KG1 (cell line): ENCODE data around the gene CCNL2.

Experiments used
- DNase-seq: peaks from one replicate; lab custom pipeline; 2025; lab: John Stamatoyannopoulos, UW

CCNL2 gene

GRCh38 chr1:1355416-1355815 is 43.7 kb downstream of the CCNL2 start:
- DNase-seq = no peak

GRCh38 chr1:1354271-1355247 is 44.6 kb downstream of the CCNL2 start:
- no peak for DNase-seq

GRCh38 chr1:1353389-1354151 is 45.6 kb downstream of the CCNL2 start:
- no peak for DNase-seq

DNA sequence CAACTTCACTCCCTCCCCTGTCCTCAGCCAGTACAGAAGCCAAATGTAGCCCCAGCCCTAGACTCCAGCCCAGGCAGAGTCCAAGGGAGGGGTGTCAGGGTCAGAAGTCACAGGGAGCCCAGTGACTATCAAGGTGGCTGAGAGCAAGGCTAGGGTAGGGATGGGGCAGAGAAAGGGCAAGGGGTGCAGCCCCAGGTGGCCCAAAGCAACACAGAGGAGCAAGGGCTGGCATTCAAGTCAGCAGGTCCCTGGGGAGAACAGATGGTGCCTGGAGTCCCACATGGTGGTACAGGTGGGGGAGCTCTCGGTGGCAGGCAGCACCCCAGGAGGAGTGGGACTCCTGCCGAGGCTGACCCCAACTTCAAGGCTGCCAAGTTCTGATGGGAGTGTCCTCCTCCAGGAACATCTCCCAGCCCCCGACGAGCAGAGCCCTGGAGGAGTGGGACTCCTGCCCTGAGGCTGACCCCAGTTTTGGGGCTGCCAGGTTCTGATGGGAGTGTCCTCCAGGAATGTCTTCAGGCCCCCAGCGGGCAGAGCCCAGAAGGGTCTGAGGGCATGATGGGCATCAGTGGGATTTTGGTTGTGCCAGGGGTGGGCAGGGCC is 46.2 kb downstream of the CCNL2 start:
- DNase-seq = no peak

GRCh38 chr1:1351511-1352427 is 47.4 kb downstream of the CCNL2 start:
- DNase-seq = no peak

- DNase-seq = peak; percentile 6
These were observed 49.7 kb downstream of the CCNL2 start, which contains the start of gene DVL1 for GRCh38 chr1:1349256-1350012. Gene DVL1 (minus strand): TSS chr1:1349418. CDS start chr1:1349065, 353 bp downstream.

DNA sequence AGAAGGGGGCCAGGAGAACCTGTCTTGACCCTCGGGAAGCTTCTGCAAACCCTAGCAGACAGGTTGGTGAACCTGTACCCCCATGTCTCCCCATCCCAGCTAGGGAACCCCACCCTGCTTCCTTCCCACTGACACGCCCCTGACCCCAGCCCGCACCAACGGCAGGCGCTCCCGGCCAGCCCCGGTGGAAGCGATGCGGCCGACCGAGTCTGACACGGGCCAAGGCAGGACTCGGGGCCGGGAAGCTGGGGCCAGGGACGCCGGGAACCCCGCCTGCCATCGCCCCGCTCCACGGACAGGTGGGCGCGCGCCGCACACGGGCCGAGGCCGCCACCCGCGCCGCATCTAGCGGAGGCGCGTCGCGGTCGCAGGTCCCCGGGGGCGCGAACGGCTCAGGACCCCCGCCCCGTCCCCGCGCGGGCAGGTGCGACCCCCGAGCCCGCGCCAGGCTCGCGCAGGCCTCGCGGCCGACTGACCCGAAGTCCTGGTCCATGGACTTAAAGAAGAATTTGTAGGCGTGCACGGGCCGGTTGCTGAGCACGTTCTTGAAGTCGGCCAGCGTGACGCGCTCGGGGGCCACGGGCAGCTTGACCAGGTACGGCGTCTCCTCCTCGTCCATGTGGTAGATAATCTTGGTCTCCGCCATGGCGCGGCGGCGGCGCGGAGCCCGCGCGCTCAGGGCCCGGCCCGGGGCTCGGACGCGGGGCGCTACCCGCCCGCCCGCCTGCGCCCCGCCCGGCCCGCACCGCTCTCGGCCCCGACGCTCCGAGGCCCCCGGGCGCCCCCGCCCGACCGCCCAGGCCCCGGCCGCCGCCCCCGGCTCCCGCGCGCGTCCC is 50.5 kb downstream of the CCNL2 start:
- DNase-seq = no peak

DNA sequence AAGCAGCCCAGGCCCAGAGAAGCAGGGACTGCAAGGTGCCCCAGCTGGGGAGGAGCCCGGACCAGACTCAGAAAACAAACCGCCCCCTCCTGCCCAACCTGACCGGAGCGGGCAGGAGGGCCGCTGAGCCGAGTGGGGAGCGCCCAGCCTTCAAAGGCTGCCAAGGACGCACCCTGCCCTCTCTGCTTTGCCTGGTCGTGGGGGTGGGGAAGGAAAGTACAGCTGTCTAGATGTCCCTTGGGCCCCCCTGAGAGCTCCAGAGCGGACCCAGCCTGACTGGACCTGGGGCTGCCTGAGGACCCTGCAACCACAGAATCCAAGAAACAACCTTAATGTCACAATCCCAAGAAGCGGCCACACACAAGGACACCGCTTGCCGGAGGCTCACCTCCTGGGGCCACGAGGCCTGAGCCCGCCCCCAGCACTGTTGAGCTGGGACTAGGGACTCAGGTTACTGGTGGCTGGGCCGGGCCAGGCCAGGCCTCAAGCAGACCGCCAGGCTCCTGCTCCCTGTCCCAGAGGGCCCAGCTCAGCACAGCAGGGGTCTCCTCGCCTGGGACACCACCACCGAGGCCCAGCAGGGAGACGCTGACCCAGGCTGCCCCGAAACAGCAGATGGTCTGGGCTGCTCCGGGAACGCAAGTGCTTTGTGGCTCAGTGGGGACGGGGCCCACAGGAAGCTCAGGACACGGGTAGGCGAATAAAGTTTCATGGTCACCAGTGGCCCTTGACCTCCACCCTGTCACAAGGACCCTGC is 51.3 kb downstream of the CCNL2 start:
- DNase-seq = no peak

DNA sequence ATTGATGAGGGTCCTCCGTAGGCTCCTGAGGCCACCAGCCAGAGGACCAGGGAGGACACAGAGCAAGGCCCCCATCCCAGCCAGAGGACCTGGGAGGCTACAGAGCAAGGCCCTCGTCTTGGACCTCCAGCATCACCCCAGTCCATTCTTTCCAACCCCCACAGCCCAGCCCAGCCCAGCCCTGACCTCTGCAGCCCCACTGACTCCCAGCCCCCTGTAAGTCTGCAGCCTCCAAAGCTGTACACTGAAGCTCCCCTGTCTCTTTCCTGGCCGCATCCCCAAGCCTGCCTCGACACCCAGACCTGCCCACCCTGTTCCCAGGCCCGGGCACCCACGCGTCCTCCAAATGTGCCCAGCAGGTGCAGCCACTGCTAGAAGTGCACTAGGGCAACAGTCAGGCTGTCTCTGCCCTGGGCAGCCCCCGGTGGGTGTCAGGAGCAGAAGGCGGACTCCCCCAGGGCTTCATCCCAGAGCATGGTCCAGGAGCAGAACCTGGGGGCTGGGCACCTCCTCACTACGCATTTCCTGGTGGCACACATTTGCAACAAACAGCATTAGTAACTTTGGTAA is 52.0 kb downstream of the CCNL2 start:
- DNase-seq = no peak

DNA sequence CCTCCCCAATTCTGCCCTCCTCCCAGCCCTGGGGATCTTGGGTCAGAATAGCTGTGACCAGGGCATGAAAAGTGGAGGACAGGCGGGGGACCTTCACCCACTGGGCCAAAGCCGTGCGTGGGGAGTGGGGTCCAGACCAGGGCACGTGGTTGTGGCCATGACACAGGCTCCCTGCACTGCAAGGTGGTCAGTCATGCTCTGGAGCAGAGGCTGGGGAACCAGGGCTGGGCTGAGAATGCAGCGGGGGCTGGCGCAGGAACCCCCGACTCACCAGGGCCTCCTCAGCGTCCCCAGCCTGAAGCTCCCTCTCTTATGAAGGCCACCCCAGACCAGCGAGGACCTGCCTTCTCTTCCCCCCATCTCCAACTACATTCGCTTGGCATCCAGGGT is 52.6 kb downstream of the CCNL2 start:
- no peak for DNase-seq

DNA sequence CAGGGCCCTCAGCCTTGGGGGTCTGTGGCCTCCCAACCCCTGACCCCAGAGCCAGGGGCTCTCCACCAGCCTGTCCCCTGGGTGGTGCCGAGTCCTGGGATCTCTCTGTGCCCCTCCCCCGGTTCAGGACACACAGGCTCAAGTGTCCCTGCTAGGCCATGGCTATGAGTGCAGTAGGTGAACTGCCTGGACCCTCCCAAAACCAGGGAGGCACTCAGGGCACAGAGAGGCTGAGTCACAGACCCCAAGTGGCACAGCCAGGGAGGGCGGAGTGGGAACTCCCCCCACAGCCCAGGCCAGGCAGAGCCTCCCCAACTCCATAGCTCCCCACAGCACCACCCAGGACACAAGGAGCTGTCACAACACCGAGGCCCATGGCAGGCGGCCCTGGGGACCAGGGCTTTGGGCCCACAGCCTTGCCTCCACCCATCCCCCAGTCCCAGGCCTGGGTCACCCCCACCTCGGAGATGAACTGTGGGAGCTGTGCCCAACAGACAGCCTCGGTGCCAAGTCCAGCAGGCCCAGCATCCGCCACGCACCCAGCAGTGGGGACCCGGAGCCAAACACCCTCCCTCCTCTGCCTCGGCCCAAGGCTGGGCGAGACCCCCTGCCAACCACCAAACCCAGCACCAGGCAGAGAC is 53.2 kb downstream of the CCNL2 start:
- no peak for DNase-seq

- DNase-seq = no peak
These were observed 53.8 kb downstream of the CCNL2 start for GRCh38 chr1:1345384-1345783.

- no peak for DNase-seq
These were observed 54.3 kb downstream of the CCNL2 start for GRCh38 chr1:1344655-1345361.

DNA sequence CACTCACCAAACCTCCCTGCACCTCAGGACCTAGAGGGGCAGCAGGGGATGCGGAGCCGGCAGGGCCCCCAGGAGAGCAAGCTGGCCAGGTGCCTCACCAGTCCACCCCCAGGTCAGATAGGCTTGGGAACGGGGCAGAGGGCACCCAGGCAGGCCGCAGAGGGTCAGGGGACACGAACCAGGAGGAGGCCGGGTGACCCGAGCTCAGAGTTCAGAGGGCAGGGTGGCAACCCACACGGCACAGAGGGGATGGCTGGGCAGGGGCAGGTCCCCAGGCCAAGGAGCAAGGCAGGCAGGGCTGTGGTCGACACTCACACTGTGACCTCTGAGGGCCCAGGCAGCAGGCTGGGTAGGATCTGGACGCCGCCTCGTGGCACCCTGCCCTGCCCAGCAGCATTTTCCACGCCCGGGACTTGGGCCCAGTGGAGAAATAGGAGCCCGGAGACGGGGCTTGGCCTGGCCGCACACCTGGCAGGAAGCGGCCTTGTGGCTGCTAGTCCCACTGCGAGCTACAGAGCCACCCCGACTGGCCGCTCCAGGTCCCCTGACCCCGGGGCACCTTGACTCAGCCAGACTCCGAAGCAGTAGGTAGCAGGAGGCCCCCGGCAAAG is 55.2 kb downstream of the CCNL2 start:
- no peak for DNase-seq

- no peak for DNase-seq
These were observed 56.5 kb downstream of the CCNL2 start for GRCh38 chr1:1342584-1343115.

DNA sequence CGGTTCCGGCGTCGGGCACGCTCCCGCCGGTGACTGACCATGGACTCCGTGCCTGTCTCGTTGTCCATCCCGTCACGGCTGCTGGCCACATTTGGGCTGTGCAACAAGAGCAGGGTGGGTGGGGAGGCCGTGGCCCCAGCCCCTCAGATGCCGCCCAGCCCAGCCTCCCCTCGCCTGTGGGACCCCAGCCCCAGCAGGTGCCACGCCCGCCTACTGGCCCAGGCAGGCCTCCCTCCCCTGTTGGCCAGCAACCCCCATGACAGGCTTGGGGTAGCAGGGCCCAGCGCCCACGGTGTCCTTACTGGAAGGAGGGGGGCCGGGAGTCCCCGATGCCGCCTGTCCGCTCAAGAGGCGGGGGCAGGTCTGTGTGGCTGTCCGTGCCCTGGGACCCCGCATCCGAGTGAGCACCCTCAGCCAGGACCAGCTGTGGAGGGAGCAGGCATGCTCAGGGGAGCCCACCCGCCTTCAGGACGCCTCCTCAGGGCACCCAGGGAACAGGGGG is 57.0 kb downstream of the CCNL2 start:
- DNase-seq = no peak
